HepG2 (cell line): Measurements from ENCODE around the gene MOK. TPM values are rescaled to one million over a fixed set of nuclear protein-coding genes. Genes with fewer than 3 reads are reported as not detected.

Source experiments
- ATAC-seq: fragments of 200-7000 bp; cut with Tn5 transposase; 3 replicates; pipeline ENCODE4 v1.9.1; 2020; ENCODE audit warnings: mild to moderate bottlenecking, moderate library complexity
- BruUV-seq: library from RNA; stranded (reverse); fragments of 400-500 nt; replicated peaks from 2 replicates; lab custom pipeline; 2021; lab: Mats Ljungman, UMichigan
- CTCF ChIA-PET: fragments of 300-600 bp; formaldehyde crosslinking; extraction: SDS; loops from one replicate; lab custom pipeline; 2021; ENCODE audit warnings: low total read pairs, inconsistent platforms, low intra/inter-chr PET ratio; lab: Yijun Ruan, JAX
- POLR2A ChIA-PET: fragments of 350-600 bp; sonication (Branson Sonifier 250); formaldehyde crosslinking; loops from one replicate; lab custom pipeline; 2020; ENCODE audit warnings: antibody characterized with exemption, inconsistent platforms; lab: Yijun Ruan, JAX
- DNase-seq: peaks from one replicate; pipeline ENCODE4 v3.0.0-alpha.2; 2015; ENCODE audit warnings: low spot score
- FAIRE-seq: peaks from 3 replicates; lab custom pipeline; 2011; peaks lifted over from hg19 to GRCh38; lab: Jason Lieb, UNC
- H2AFZ ChIP-seq: one replicate; pipeline ENCODE4 v1.6.1; 2011; ENCODE audit warnings: low read length, inconsistent platforms
- H3K27ac ChIP-seq: fragments of 300-600 bp; 3 replicates; pipeline ENCODE4 v1.8.0; 2011; ENCODE audit warnings: mixed run types, mild to moderate bottlenecking, mixed read lengths, low read length, inconsistent platforms; ENCODE audit not compliant: insufficient read depth; ENCODE audit errors: extremely low read length
- H3K27me3 ChIP-seq, 2 experiments: fragments of 200-600 bp in 1 of 2; 2 replicates in 1 of 2; 3 replicates in 1 of 2; pipeline versions ENCODE4 v1.6.0 to v1.8.0; 2011; ENCODE audit warnings: low read length in 2 of 2, mild to moderate bottlenecking in 2 of 2, moderate library complexity in 2 of 2, inconsistent platforms in 1 of 2; ENCODE audit not compliant: insufficient read depth in 2 of 2, control insufficient read depth in 1 of 2
- H3K36me3 ChIP-seq, 2 experiments: fragments of 200-600 bp in 1 of 2; replicated peaks in 1 of 2; 2 replicates in 1 of 2; 3 replicates in 1 of 2; pipeline versions ENCODE4 v1.5.1 to v1.8.0; 2011; ENCODE audit warnings: low read length in 2 of 2, inconsistent platforms in 1 of 2; ENCODE audit not compliant: insufficient read depth in 2 of 2, control insufficient read depth in 1 of 2
- H3K4me1 ChIP-seq: 2 replicates; pipeline ENCODE4 v1.5.1; 2012; ENCODE audit warnings: low read length, inconsistent platforms; ENCODE audit not compliant: insufficient read depth
- H3K4me2 ChIP-seq: 2 replicates; pipeline ENCODE4 v1.6.0; 2011; ENCODE audit warnings: low read depth, low read length, inconsistent platforms
- H3K4me3 ChIP-seq, 3 experiments: fragments of 200-600 bp in 1 of 3; sonication (generic), shearing (Covaris generic) in 1 of 3; replicated peaks in 1 of 3; 2 replicates each; pipeline ENCODE4 v1.5.1; 2011 to 2016; ENCODE audit warnings: low read length in 3 of 3, inconsistent platforms in 2 of 3, low read depth in 2 of 3, mild to moderate bottlenecking in 2 of 3, control low read depth in 1 of 3, mixed read lengths in 1 of 3; ENCODE audit not compliant: insufficient read depth in 1 of 3
- H3K79me2 ChIP-seq: one replicate; pipeline ENCODE4 v1.6.1; 2011; ENCODE audit warnings: low read length, inconsistent platforms; ENCODE audit not compliant: insufficient read depth
- H3K9ac ChIP-seq: 2 replicates; pipeline ENCODE4 v1.6.0; 2011; ENCODE audit warnings: mild to moderate bottlenecking, low read depth, low read length, inconsistent platforms; ENCODE audit not compliant: insufficient read depth
- H3K9me3 ChIP-seq: 2 replicates; pipeline ENCODE4 v1.5.1; 2012; ENCODE audit warnings: mild to moderate bottlenecking, low read length
- H4K20me1 ChIP-seq: 2 replicates; pipeline ENCODE4 v1.6.0; 2011; ENCODE audit warnings: inconsistent platforms, mild to moderate bottlenecking, low read length, moderate library complexity; ENCODE audit not compliant: insufficient read depth
- CHD2 ChIP-seq: IDR thresholded peaks from 2 replicates; pipeline ENCODE4 v1.6.1; 2011; ENCODE audit warnings: low read depth, low read length, improper control_type of control experiment
- FOXO4 ChIP-seq: sonication (generic); formaldehyde crosslinking; conservative IDR thresholded peaks from 2 replicates; pipeline ENCODE4 v1.8.1; 2023; ENCODE audit warnings: missing genetic modification reagents
- HBP1 ChIP-seq: IDR thresholded peaks from 2 replicates; pipeline ENCODE4 v1.6.1; 2016; ENCODE audit warnings: low read depth, control low read depth
- JARID2 ChIP-seq: sonication (generic); formaldehyde crosslinking; IDR thresholded peaks from 2 replicates; pipeline ENCODE4 v1.8.1; 2023; ENCODE audit warnings: missing genetic modification reagents, inconsistent platforms; ENCODE audit not compliant: insufficient replicate concordance
- RFXAP ChIP-seq: sonication (generic); formaldehyde crosslinking; IDR thresholded peaks from 2 replicates; pipeline ENCODE4 v1.4.0; 2020; ENCODE audit warnings: missing genetic modification reagents, borderline replicate concordance
- SOX13 ChIP-seq, 3 experiments: fragments of 450-650 bp in 1 of 3; sonication (generic) in 1 of 3; formaldehyde crosslinking in 1 of 3; IDR thresholded peaks in 2 of 3; conservative IDR thresholded peaks in 1 of 3; 2 replicates each; pipeline versions ENCODE4 v1.5.0 to v1.6.1; 2016 to 2020; ENCODE audit warnings: antibody characterized with exemption in 1 of 3, mild to moderate bottlenecking in 1 of 3, missing compliant biosample characterization in 1 of 3, missing genetic modification reagents in 1 of 3, moderate library complexity in 1 of 3
- ZNF205 ChIP-seq: IDR thresholded peaks from 2 replicates; pipeline ENCODE4 v1.6.1; 2018; ENCODE audit warnings: missing biosample characterization, missing genetic modification reagents
- ZNF484 ChIP-seq: sonication (generic); formaldehyde crosslinking; IDR thresholded peaks from 2 replicates; pipeline ENCODE4 v1.5.1; 2020; ENCODE audit warnings: mild to moderate bottlenecking, low read depth, missing genetic modification reagents, borderline replicate concordance
- ZNF747 ChIP-seq: sonication (generic); formaldehyde crosslinking; IDR thresholded peaks from 2 replicates; pipeline ENCODE4 v1.8.1; 2023; ENCODE audit warnings: missing genetic modification reagents, mild to moderate bottlenecking, borderline replicate concordance
- ZNF75D ChIP-seq: sonication (generic); formaldehyde crosslinking; IDR thresholded peaks from 2 replicates; pipeline ENCODE4 v1.8.1; 2023; ENCODE audit warnings: missing genetic modification reagents, mild to moderate bottlenecking, borderline replicate concordance
- ZNF790 ChIP-seq: sonication (generic); formaldehyde crosslinking; IDR thresholded peaks from 2 replicates; pipeline ENCODE4 v1.8.0; 2022; ENCODE audit warnings: missing genetic modification reagents, mild to moderate bottlenecking, borderline replicate concordance
- WGBS: methylation state at CpG from one replicate; pipeline ENCODE4 v1.1.6; 2017; ENCODE audit warnings: low lambda C conversion rate; 5-methylcytosine and 5-hydroxymethylcytosine counted together
- in situ Hi-C: cut with HindIII; loops from 2 replicates; pipeline ENCODE4 v1.10.0; 2017; ENCODE audit warnings: low pct_unique_long_range_greater_than_20kb; ENCODE audit not compliant: extremely low pct_ligation_motif_present
- intact Hi-C: fragments of 100-400 bp; cut with micrococcal nuclease; formaldehyde crosslinking; loops from one replicate; pipeline ENCODE4 v1.10.0; 2022; ENCODE audit not compliant: unreplicated experiment
- polyA plus RNA-seq, 8 experiments: library from polyadenylated mRNA; depleted of rRNA in 3 of 8; stranded (reverse) in 7 of 8; unstranded in 1 of 8; fragments of >200 nt; fragmentation: Illumina TruSeq in 4 of 8; extraction: Trizol in 4 of 8; gene quantifications; 2 replicates each; pipeline versions ENCODE4 v1.2.1 to v1.2.3, GENCODE V29; 2011 to 2016; ENCODE audit warnings: low read depth in 4 of 8, missing spikeins in 1 of 8, mixed read lengths in 1 of 8; ENCODE audit not compliant: insufficient read depth in 1 of 8
- total RNA-seq, 5 experiments: library from RNA; depleted of rRNA; stranded (reverse); fragments of >200 nt; fragmentation: Illumina TruSeq; extraction: Trizol; gene quantifications; 2 replicates each; pipeline ENCODE4 v1.2.3, GENCODE V29; 2016; ENCODE audit warnings: low read depth in 1 of 5
- TF ChIP-seq, protein P1 (sequence below): sonication (generic); formaldehyde crosslinking; IDR thresholded peaks from 2 replicates; pipeline ENCODE4 v1.4.0; 2020; ENCODE audit warnings: missing genetic modification reagents, borderline replicate concordance

The MOK gene
- total and polyA plus RNA-seq, 2 of the 13 experiments (the other 11 are each of a cell fraction or from before 2014, with no cell fraction given): 15.3 to 16.9 TPM

DNA sequence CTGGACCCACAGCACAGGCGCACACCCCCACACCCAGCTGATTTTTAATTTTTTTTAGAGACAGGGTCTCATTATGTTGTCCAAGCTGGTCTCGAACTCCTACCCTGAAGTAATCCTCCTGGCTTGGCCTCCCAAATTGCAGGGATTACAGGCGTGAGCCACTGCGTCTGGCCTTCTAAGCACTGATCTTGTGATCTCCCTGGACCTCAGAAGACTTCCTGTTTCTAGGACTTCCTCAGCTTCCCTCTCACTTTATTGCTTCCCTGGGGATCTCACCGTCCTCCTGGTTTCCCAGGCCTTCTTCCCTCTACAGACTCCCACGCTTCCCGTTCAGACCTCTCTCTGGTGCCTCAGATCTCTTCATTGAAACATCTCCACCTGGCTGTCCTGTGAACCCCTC lies 28.4 kb upstream of the MOK start:
- no peak for FAIRE-seq
- 91% methylated on average over 7 of the region's 7 CpGs for WGBS
- no peak for ATAC-seq
- intact Hi-C loops: no loop called here
- in situ Hi-C loops: no loop called here
- Histone ChIP-seq H3K79me2 (no peaks in the 10 kb centered on the region), H4K20me1 (no peaks in the 10 kb centered on the region), H3K27me3 (no peaks in the 10 kb centered on the region), H3K4me1 (no peaks in the 10 kb centered on the region), H3K9ac (no peak overlapping the region), H3K4me2 (no peak overlapping the region), H2AFZ (no peak overlapping the region), H3K4me3 (no peak overlapping the region), H3K36me3 (peaks cover 11 to 32% of the 10 kb centered on the region in 2 experiments; a peak in 3 of 5 replicates), H3K27ac (no peak overlapping the region), H3K9me3 (no peaks in the 10 kb centered on the region)
- no TSS peak for BruUV-seq
- POLR2A ChIA-PET: interaction anchor here (1.6 kb wide), 1 partner anchor 13 kb away, joined by 6 read pairs; no protein-coding TSS in a partner anchor
- no peak for DNase-seq
- TF ChIP-seq RFXAP (CRISPR knock-in tag) (no peak), CHD2 (no peak), ZNF790 (no peak), ZNF75D (CRISPR knock-in tag) (no peak), JARID2 (CRISPR knock-in tag) (no peak), FOXO4 (no peak), HBP1 (CRISPR knock-in tag) (no peak), ZNF747 (CRISPR knock-in tag) (no peak), ZNF205 (CRISPR knock-in tag) (no peak), SOX13 (IDR thresholded peaks at IDR 0.05) (no peak), SOX13 (CRISPR knock-in tag; conservative IDR thresholded peaks at IDR 0.05 in 1 of 2, IDR thresholded peaks at IDR 0.05 in 1 of 2) (no peak), ZNF484 (CRISPR knock-in tag) (no peak)
- TF ChIP-seq, protein P1, sequence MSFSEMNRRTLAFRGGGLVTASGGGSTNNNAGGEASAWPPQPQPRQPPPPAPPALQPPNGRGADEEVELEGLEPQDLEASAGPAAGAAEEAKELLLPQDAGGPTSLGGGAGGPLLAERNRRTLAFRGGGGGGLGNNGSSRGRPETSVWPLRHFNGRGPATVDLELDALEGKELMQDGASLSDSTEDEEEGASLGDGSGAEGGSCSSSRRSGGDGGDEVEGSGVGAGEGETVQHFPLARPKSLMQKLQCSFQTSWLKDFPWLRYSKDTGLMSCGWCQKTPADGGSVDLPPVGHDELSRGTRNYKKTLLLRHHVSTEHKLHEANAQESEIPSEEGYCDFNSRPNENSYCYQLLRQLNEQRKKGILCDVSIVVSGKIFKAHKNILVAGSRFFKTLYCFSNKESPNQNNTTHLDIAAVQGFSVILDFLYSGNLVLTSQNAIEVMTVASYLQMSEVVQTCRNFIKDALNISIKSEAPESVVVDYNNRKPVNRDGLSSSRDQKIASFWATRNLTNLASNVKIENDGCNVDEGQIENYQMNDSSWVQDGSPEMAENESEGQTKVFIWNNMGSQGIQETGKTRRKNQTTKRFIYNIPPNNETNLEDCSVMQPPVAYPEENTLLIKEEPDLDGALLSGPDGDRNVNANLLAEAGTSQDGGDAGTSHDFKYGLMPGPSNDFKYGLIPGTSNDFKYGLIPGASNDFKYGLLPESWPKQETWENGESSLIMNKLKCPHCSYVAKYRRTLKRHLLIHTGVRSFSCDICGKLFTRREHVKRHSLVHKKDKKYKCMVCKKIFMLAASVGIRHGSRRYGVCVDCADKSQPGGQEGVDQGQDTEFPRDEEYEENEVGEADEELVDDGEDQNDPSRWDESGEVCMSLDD (CRISPR knock-in tag): no peak
- CTCF ChIA-PET: no interaction called here
